Measurements from ENCODE around the gene RIN3. TPM values are rescaled to one million over a fixed set of nuclear protein-coding genes. Genes with fewer than 3 reads are reported as not detected.

Gene RIN3
- total RNA-seq, 3 donors from 2014 or later (not counting 1 experiment from before 2014, with no cell fraction given), result 248 to 289 (median 282) TPM

- no peaks in the 10 kb centered on the region for H3K27me3 ChIP-seq (ENCODE audit: control insufficient read depth, insufficient read depth, low read length)
- ATAC-seq (peak; percentile 69 to 76 (median 70)), DNase-seq (peak; percentile 49 to 83)
- Mint-ChIP-seq H3K27me3 (ENCODE audit: low read depth in 2 of 2) (no peaks in the 10 kb centered on the region), H3K27ac (peak overlapping the region; percentile 62 to 66), H3K9me3 (no peaks in the 10 kb centered on the region), H3K4me1 (peaks cover 43 to 67% of the 10 kb centered on the region in 2 donors), H3K4me3 (peak overlapping the region; percentile 40), H3K36me3 (no peaks in the 10 kb centered on the region)
- intact Hi-C loops (cut with micrococcal nuclease), result loop anchor here (5.0 kb wide), 1 partner anchor 51 kb away; no protein-coding TSS in a partner anchor
- H3K9me3 ChIP-seq (ENCODE audit: control insufficient read depth, insufficient read depth, low read length), result no peaks in the 10 kb centered on the region
- peaks cover 55% of the 10 kb centered on the region for H3K4me1 ChIP-seq (ENCODE audit: control insufficient read depth, insufficient read depth, low read length)
- peak; percentile 42 for TF ChIP-seq CTCF (IDR thresholded peaks at IDR 0.05)
- peak overlapping the region; percentile 1 for H3K27ac ChIP-seq (ENCODE audit: low read length)
- H3K4me3 ChIP-seq (ENCODE audit: low read length), result no peak overlapping the region
- whole genome bisulfite sequencing (ENCODE audit: insufficient coverage), result 45% methylated on average over 13 of the region's 14 CpGs
- H3K36me3 ChIP-seq (ENCODE audit: control insufficient read depth, insufficient read depth, low read length), result peaks cover 4% of the 10 kb centered on the region
These were observed 90.0 kb downstream of the RIN3 start for GRCh38 chr14:92603309-92604242.

DNA sequence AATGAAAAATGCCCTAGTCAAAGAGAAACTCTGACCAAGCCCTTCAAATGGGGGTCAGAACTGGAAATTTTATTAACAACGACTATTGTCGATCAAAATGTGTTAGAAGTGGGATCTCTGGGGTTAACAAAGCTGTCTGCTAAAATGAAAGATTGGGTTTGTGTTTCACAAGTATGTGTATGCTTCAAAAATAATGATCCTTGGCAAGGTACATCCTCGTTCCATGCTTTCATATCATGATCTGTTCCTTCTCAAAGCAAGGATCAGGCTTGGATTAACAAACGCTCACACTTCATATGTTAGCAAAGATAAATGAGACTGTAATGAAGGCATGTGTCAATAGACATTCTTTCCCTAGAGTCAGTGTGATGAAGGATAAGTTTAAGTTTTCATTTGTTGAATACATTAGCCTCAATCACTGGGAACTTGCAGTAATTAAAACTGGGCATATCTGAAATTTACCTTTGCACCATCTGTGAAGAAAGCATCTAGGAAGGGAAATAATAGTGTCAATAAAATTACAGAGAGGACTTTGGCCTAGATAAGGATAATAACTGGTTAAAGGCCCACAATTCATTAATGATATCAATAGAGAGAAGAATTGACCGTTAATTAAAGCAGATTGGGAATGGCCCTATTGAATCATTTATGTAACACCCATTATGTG lies 91.8 kb downstream of the RIN3 start:
- 97% methylated on average over 4 of the region's 5 CpGs for WGBS (ENCODE audit: insufficient coverage)
- Histone ChIP-seq H3K4me3 (ENCODE audit: low read length) (no peak overlapping the region), H3K9me3 (ENCODE audit: control insufficient read depth, insufficient read depth, low read length) (no peaks in the 10 kb centered on the region), H3K36me3 (ENCODE audit: control insufficient read depth, insufficient read depth, low read length) (peaks cover 2% of the 10 kb centered on the region), H3K4me1 (ENCODE audit: control insufficient read depth, insufficient read depth, low read length) (peaks cover 52% of the 10 kb centered on the region), H3K27ac (ENCODE audit: low read length) (no peak overlapping the region), H3K27me3 (ENCODE audit: control insufficient read depth, insufficient read depth, low read length) (no peaks in the 10 kb centered on the region)
- Mint-ChIP-seq H3K27ac (peak overlapping the region; percentile 6 to 9), H3K4me3 (no peak overlapping the region), H3K27me3 (ENCODE audit: low read depth in 2 of 2) (no peaks in the 10 kb centered on the region), H3K9me3 (no peaks in the 10 kb centered on the region), H3K36me3 (no peaks in the 10 kb centered on the region), H3K4me1 (peaks cover 41 to 64% of the 10 kb centered on the region in 2 donors)
- intact Hi-C loops (cut with micrococcal nuclease), result no loop called here
- no peak for TF ChIP-seq CTCF (IDR thresholded peaks at IDR 0.05)
- ATAC-seq (no peak), DNase-seq (no peak)

DNA sequence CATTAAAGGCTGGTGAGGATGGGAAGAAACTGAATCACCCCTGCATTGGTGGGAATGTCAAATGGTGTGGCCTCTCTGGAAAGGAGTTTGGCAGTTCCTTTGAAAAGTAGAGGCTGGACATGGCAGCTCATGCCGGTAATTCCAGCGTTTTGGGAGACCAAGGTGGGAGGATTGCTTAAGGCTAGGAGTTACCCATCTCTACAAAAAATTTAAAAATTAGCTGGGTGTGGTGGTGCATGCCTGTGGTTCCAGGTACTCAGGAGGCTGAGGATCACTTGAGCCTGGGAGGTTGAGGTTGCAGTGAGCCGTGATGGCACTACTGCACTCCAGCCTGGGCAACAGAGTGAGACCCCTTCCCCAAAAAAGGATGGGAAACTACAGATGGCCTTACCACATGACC lies 93.7 kb downstream of the RIN3 start:
- TF ChIP-seq CTCF (IDR thresholded peaks at IDR 0.05), result no peak
- H3K4me3 Mint-ChIP-seq, result no peak overlapping the region
- H3K9me3 Mint-ChIP-seq, result no peaks in the 10 kb centered on the region
- no peak overlapping the region for H3K27ac ChIP-seq (ENCODE audit: low read length)
- peaks cover 12% of the 10 kb centered on the region for H3K36me3 ChIP-seq (ENCODE audit: control insufficient read depth, insufficient read depth, low read length)
- H3K27me3 ChIP-seq (ENCODE audit: control insufficient read depth, insufficient read depth, low read length), result no peaks in the 10 kb centered on the region
- H3K27ac Mint-ChIP-seq, result peak overlapping the region in 1 of 2 donors; percentile 29
- DNase-seq (no peak), ATAC-seq (no peak)
- no peaks in the 10 kb centered on the region for H3K27me3 Mint-ChIP-seq (ENCODE audit: low read depth in 2 of 2)
- peaks cover 6% of the 10 kb centered on the region for H3K36me3 Mint-ChIP-seq
- H3K9me3 ChIP-seq (ENCODE audit: control insufficient read depth, insufficient read depth, low read length), result no peaks in the 10 kb centered on the region
- H3K4me3 ChIP-seq (ENCODE audit: low read length), result no peak overlapping the region
- WGBS (ENCODE audit: insufficient coverage), result 100% methylated on average over 3 of the region's 3 CpGs
- intact Hi-C loops (cut with micrococcal nuclease), result no loop called here
- peaks cover 46% of the 10 kb centered on the region for H3K4me1 ChIP-seq (ENCODE audit: control insufficient read depth, insufficient read depth, low read length)
- H3K4me1 Mint-ChIP-seq, result peaks cover 42 to 63% of the 10 kb centered on the region in 2 donors
